Osteoblast (primary cell): ENCODE measurements around the gene NOSTRIN. TPM values are rescaled to one million over a fixed set of nuclear protein-coding genes. Genes with fewer than 3 reads are reported as not detected.
"Not testable (repeated sequence)": the region's sequence is repeated elsewhere in the genome, so short reads cannot be mapped to it uniquely, and the experiment has no call there.

Experiments
- DNase-seq: peaks from one replicate; pipeline ENCODE4 v3.0.0; 2011; ENCODE audit warnings: low spot score, mixed read lengths; ENCODE audit not compliant: insufficient read length; ENCODE audit errors: missing footprints
- H2AFZ ChIP-seq: 2 replicates; pipeline ENCODE4 v1.6.0; 2011; ENCODE audit warnings: mild to moderate bottlenecking, low read length
- H3K27ac ChIP-seq: 2 replicates; pipeline ENCODE4 v1.5.1; 2011; ENCODE audit warnings: mild to moderate bottlenecking, low read depth, low read length, moderate library complexity
- H3K27me3 ChIP-seq: 2 replicates; pipeline ENCODE4 v1.6.0; 2012; ENCODE audit warnings: mild to moderate bottlenecking, control low read depth, inconsistent platforms, low read length, moderate library complexity; ENCODE audit not compliant: insufficient read depth
- H3K36me3 ChIP-seq: 2 replicates; pipeline ENCODE4 v1.5.1; 2011; ENCODE audit warnings: mild to moderate bottlenecking, low read length, control low read depth, moderate library complexity; ENCODE audit not compliant: insufficient read depth
- H3K4me1 ChIP-seq: 2 replicates; pipeline ENCODE4 v1.5.1; 2011; ENCODE audit warnings: mild to moderate bottlenecking, low read length, control low read depth, moderate library complexity; ENCODE audit not compliant: insufficient read depth
- H3K4me2 ChIP-seq: 2 replicates; pipeline ENCODE4 v1.6.0; 2011; ENCODE audit warnings: mild to moderate bottlenecking, low read length; ENCODE audit not compliant: insufficient read depth
- H3K4me3 ChIP-seq: fragments of 200-600 bp; sonication (generic); 3 replicates; pipeline ENCODE4 v1.5.1; 2012; ENCODE audit warnings: mild to moderate bottlenecking, low read length, inconsistent platforms; ENCODE audit not compliant: insufficient read depth
- H3K79me2 ChIP-seq: 2 replicates; pipeline ENCODE4 v1.6.0; 2012; ENCODE audit warnings: mild to moderate bottlenecking, low read length, control low read depth, inconsistent platforms; ENCODE audit not compliant: insufficient read depth
- H3K9me3 ChIP-seq: 2 replicates; pipeline ENCODE4 v1.5.1; 2011; ENCODE audit warnings: low read depth, low read length, control low read depth
- H4K20me1 ChIP-seq: 2 replicates; pipeline ENCODE4 v1.6.0; 2012; ENCODE audit warnings: mild to moderate bottlenecking, low read length, control low read depth; ENCODE audit not compliant: insufficient read depth
- CTCF ChIP-seq: IDR thresholded peaks from 2 replicates; pipeline ENCODE4 v1.5.1; 2011; ENCODE audit warnings: mild to moderate bottlenecking, low read depth, low read length, moderate library complexity; ENCODE audit errors: extremely low read depth
- total RNA-seq: library from RNA; depleted of rRNA; stranded (reverse); fragments of >200 nt; gene quantifications from 2 replicates; pipeline ENCODE4 v1.2.3, GENCODE V29; 2012

Gene NOSTRIN
- total RNA-seq, 1 donor: 1.4 TPM

- Histone ChIP-seq H4K20me1 (no peaks in the 10 kb centered on the region), H3K36me3 (no peaks in the 10 kb centered on the region), H3K9me3 (no peaks in the 10 kb centered on the region), H3K27ac (no peak overlapping the region), H3K4me1 (no peaks in the 10 kb centered on the region), H3K79me2 (no peaks in the 10 kb centered on the region), H2AFZ (no peak overlapping the region), H3K27me3 (no peaks in the 10 kb centered on the region), H3K4me2 (no peak overlapping the region), H3K4me3 (no peak overlapping the region)
- no peak for DNase-seq
- no peak for TF ChIP-seq CTCF
Observed at GRCh38 chr2:168790226-168790902, 12.1 kb upstream of the NOSTRIN start.

- H2AFZ ChIP-seq, DNase-seq, H3K4me1 ChIP-seq, H3K9me3 ChIP-seq, H3K4me2 ChIP-seq, H3K79me2 ChIP-seq, H3K36me3 ChIP-seq, H3K27me3 ChIP-seq, H3K4me3 ChIP-seq, H4K20me1 ChIP-seq, H3K27ac ChIP-seq: not testable (repeated sequence)
Observed at GRCh38 chr2:168791140-168791539, 11.3 kb upstream of the NOSTRIN start.

GRCh38 chr2:168793596-168793995, 8.8 kb upstream of the NOSTRIN start:
- Histone ChIP-seq H3K4me2 (no peak overlapping the region), H3K4me1 (no peaks in the 10 kb centered on the region), H4K20me1 (no peaks in the 10 kb centered on the region), H2AFZ (no peak overlapping the region), H3K36me3 (no peaks in the 10 kb centered on the region), H3K9me3 (no peaks in the 10 kb centered on the region), H3K27ac (no peak overlapping the region), H3K79me2 (no peaks in the 10 kb centered on the region), H3K4me3 (no peak overlapping the region), H3K27me3 (no peaks in the 10 kb centered on the region)
- no peak for TF ChIP-seq CTCF
- DNase-seq: no peak

- Histone ChIP-seq H3K4me2 (no peak overlapping the region), H3K79me2 (no peaks in the 10 kb centered on the region), H4K20me1 (no peaks in the 10 kb centered on the region), H3K4me1 (no peaks in the 10 kb centered on the region), H3K27me3 (no peaks in the 10 kb centered on the region), H3K27ac (no peak overlapping the region), H3K9me3 (no peaks in the 10 kb centered on the region), H2AFZ (no peak overlapping the region), H3K36me3 (no peaks in the 10 kb centered on the region), H3K4me3 (no peak overlapping the region)
- no peak for DNase-seq
- no peak for TF ChIP-seq CTCF
Observed at GRCh38 chr2:168794968-168795367, 7.5 kb upstream of the NOSTRIN start.
